ENCODE results near the gene SUN3. TPM values are rescaled to one million over a fixed set of nuclear protein-coding genes. Genes with fewer than 3 reads are reported as not detected.

SUN3 gene
- total and polyA plus RNA-seq, 2 of the 4 experiments (the other 2 are of a cell fraction): not detected

DNA sequence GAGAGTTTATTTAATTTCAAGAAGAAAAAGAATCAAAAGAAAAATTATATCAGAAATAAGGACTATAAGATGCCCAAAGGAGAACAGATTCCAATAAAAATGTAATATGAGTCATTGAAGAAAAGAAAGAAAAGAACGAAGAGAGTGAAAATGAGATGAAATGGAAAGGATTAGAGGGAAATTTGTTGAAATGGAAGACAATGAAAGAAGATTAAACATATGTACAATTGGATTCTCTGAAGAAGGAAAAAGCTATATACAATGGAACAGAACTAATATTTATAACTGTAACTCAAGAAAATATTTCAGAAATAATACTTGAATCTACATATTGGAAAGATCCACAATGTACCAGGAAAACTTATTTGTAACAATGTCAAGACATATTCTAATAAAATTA lies 35.1 kb upstream of the SUN3 start:
- Histone ChIP-seq H2AK5ac (ENCODE audit: low read depth, low read length) (no peak overlapping the region), H3K79me1 (ENCODE audit: low read depth in 1 of 2, low read length in 2 of 2) (no peaks in the 10 kb centered on the region), H3K27me3 (ENCODE audit: control insufficient read depth, insufficient read depth, low read length) (no peaks in the 10 kb centered on the region; the same call in 1 of the 2 replicates), H3K4me3 (ENCODE audit: insufficient read depth, low read depth, low read length) (no peak overlapping the region), H3K4me1 (ENCODE audit: control insufficient read depth, insufficient read depth, low read length) (no peaks in the 10 kb centered on the region), H3K4ac (ENCODE audit: low read depth, low read length) (no peak overlapping the region), H3K23ac (ENCODE audit: low read depth, low read length) (no peak overlapping the region), H4K5ac (ENCODE audit: low read depth, low read length) (no peak overlapping the region), H3K4me2 (ENCODE audit: low read depth, low read length) (no peak overlapping the region), H3K14ac (replicated peaks; ENCODE audit: low read depth, low read length) (no peak overlapping the region), H4K8ac (ENCODE audit: low read depth in 2 of 2, low read length in 2 of 2) (no peak overlapping the region), H3K9me1 (ENCODE audit: insufficient read depth, low read length) (no peaks in the 10 kb centered on the region), H4K91ac (ENCODE audit: insufficient read depth, low read depth, low read length) (no peak overlapping the region), H2BK20ac (ENCODE audit: low read depth, low read length) (no peak overlapping the region), H3K27ac (ENCODE audit: insufficient read depth, low read length) (no peak overlapping the region), H2AFZ (replicated peaks; ENCODE audit: low read length, poor library complexity) (no peak overlapping the region), H2BK120ac (ENCODE audit: low read depth, low read length) (no peak overlapping the region), H2BK5ac (ENCODE audit: low read depth, low read length, poor library complexity, severe bottlenecking) (no peak overlapping the region), H3K9ac (ENCODE audit: low read depth, low read length) (no peak overlapping the region), H2AK9ac (replicated peaks; ENCODE audit: low read depth, low read length, poor library complexity) (no peak overlapping the region), H3K56ac (ENCODE audit: extremely low read depth, insufficient read depth, low read length) (no peak overlapping the region), H4K20me1 (ENCODE audit: insufficient read depth, low read length) (no peaks in the 10 kb centered on the region), H3K36me3 (ENCODE audit: control insufficient read depth, insufficient read depth, low read length) (no peaks in the 10 kb centered on the region), H3K18ac (ENCODE audit: low read depth, low read length) (no peak overlapping the region), H2BK15ac (ENCODE audit: low read depth, low read length) (no peak overlapping the region), H3K9me3 (ENCODE audit: control insufficient read depth, insufficient read depth, low read length) (no peaks in the 10 kb centered on the region)
- TF ChIP-seq RAD21 (IDR thresholded peaks at IDR 0.05; ENCODE audit: low read length) (no peak), RCOR1 (IDR thresholded peaks at IDR 0.05; ENCODE audit: insufficient replicate concordance, low read length) (no peak), MAFK (IDR thresholded peaks at IDR 0.05; ENCODE audit: low read depth, low read length) (no peak), SMC3 (IDR thresholded peaks at IDR 0.05; ENCODE audit: low read depth, low read length) (no peak), MAZ (IDR thresholded peaks at IDR 0.05; ENCODE audit: borderline replicate concordance, low read depth, low read length) (no peak), FOS (IDR thresholded peaks at IDR 0.05; ENCODE audit: low read depth, low read length) (no peak)
- TF ChIP-seq, protein P1, sequence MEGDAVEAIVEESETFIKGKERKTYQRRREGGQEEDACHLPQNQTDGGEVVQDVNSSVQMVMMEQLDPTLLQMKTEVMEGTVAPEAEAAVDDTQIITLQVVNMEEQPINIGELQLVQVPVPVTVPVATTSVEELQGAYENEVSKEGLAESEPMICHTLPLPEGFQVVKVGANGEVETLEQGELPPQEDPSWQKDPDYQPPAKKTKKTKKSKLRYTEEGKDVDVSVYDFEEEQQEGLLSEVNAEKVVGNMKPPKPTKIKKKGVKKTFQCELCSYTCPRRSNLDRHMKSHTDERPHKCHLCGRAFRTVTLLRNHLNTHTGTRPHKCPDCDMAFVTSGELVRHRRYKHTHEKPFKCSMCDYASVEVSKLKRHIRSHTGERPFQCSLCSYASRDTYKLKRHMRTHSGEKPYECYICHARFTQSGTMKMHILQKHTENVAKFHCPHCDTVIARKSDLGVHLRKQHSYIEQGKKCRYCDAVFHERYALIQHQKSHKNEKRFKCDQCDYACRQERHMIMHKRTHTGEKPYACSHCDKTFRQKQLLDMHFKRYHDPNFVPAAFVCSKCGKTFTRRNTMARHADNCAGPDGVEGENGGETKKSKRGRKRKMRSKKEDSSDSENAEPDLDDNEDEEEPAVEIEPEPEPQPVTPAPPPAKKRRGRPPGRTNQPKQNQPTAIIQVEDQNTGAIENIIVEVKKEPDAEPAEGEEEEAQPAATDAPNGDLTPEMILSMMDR (conservative IDR thresholded peaks at IDR 0.05; ENCODE audit: low read depth, low read length): no peak
- TF ChIP-seq, protein P2, sequence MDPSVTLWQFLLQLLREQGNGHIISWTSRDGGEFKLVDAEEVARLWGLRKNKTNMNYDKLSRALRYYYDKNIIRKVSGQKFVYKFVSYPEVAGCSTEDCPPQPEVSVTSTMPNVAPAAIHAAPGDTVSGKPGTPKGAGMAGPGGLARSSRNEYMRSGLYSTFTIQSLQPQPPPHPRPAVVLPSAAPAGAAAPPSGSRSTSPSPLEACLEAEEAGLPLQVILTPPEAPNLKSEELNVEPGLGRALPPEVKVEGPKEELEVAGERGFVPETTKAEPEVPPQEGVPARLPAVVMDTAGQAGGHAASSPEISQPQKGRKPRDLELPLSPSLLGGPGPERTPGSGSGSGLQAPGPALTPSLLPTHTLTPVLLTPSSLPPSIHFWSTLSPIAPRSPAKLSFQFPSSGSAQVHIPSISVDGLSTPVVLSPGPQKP (IDR thresholded peaks at IDR 0.05; ENCODE audit: borderline replicate concordance, low read depth, low read length): no peak
- in situ Hi-C loops (cut with MboI; ENCODE audit: low sequenced_read_pairs): no loop called here
- no peak for DNase-seq
- BruUV-seq (replicated peaks): no TSS peak
- WGBS, 2 experiments (ENCODE audit: extremely low coverage in 2 of 2, insufficient read length in 1 of 2): 100% methylated on average over 1 of the region's 1 CpG; no CpG with 5 or more reads in 1 of the 2 experiments
- POLR2A ChIA-PET (ENCODE audit: unreplicated experiment): no interaction called here
- no peak for ATAC-seq (ENCODE audit: low read depth)
- intact Hi-C loops (cut with micrococcal nuclease): no loop called here
- dilution Hi-C loops (cut with HindIII; ENCODE audit: low sequenced_read_pairs, unreplicated experiment): no loop called here
- CTCF ChIA-PET: no interaction called here
